Fibroblast of skin of left biceps (primary cell): ENCODE measurements around the gene XCL1.
"Not testable (repeated sequence)": the region's sequence is repeated elsewhere in the genome, so short reads cannot be mapped to it uniquely, and the experiment has no call there.

Source experiments
- DNase-seq, 2 experiments: peaks; one replicate each; pipeline ENCODE4 v3.0.0-alpha.2; 2013; ENCODE audit warnings: low read depth in 2 of 2

Gene XCL1, protein sequence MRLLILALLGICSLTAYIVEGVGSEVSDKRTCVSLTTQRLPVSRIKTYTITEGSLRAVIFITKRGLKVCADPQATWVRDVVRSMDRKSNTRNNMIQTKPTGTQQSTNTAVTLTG

DNA sequence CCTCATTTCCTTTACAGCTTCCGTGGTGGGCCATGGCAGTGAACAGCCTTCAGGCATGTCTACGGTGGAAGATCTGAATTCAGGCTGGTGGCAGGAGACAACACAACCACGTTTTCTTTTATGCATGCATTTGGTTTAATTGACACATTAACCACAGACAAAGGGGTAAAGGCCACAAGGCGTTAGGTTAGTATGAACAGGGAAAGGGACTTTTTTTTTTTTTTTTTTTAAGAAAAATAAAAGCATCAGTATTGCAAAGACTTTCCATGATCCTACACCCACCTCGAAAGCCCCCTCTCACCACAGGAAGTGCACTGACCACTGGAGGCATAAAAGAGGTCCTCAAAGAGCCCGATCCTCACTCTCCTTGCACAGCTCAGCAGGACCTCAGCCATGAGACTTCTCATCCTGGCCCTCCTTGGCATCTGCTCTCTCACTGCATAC, at the start of gene XCL1:
Gene XCL1, plus strand, starts transcription at position 361 of the 444 bp plus-strand sequence. Its CDS starts 33 bp downstream, at position 394.
- DNase-seq: not testable (repeated sequence)

DNA sequence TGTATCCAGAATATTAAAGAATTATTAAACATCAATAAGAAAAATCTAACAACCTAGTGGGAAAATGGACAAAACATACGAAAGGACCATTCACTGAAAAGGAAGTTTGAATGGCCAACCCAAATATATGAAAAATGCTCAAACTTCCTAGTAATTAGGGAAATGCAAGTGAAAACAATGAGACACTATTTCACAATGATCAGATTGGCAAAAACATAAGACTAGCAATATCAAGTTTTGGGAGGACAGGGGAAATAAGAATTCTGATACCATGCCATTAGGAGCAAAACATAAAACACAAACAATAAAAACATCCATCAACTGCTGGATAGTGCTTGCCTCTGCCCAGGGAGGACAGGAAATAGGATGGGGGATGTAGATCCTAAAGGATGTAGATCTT, 46.9 kb upstream of the XCL1 start:
- DNase-seq: no peak

DNA sequence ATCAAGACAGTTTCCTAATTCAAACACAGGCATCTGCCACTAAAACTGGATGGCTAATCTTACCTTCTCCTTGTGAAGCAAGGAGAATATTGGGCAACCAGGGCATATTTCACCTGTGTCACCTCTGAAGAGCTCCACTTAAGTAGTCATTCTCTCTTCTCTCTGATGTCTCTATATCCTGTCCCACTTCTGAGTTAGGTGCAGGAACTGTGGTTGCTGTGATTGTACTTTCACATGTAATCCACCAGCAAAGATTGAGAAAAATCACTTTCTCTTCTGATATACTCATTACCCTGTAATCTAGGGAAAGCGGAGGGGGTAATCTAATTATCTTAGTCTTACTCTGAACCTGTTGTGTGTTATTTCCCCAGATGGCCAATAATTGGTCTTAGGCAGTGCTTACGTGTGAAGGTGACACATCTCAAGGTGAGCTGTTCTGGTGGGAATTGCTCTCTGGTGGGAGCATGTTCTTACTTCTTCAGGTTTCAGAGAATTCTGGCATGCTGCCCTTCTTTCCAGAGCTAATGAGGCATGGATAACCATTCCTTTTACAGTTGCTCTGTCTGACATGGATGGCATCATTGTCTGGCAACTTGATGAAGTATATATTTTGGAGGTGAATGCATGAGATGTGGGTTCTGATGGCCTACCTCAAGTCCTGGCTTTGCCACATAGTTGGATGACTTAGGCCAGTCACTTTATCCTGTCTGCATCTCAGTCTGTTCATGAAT, 44.6 kb upstream of the XCL1 start:
- DNase-seq: no peak

DNA sequence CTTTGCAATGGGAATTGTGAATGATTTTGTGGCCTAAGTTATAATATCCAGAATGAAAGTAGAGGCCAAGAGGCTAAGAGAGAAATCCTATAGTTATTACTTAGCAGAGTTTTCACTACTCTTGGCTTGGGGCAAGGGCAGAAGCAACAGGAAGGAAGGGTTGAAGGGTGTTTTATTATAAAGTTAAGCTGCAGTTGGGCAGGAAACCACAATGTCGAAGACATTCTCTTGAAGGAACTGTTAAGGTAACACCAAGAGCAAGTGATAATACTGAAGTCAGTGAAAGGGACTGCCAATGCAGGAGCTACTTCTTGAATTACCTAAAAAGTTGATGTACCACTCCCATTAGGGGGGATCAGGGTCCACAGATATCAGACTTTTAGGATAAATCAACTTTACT, 40.9 kb upstream of the XCL1 start:
- DNase-seq: no peak

DNA sequence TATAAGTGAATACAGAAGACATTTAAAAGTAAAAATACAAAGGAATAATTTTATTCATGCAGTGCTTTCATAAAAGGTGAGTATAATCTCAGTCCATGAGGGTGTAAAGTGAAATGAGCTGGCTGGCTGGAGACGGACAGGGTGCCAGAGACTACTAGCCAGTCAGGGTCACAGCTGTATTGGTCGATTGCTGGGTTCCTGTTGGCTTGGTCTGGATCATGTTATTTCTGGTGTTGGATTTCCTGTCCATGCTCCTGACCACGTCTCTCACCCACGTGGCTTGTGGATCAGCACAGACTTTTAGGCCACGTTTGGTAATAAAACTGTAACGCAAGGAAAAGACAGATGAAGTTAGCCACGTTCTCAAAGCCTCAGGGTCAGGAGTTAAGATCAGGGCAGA, 35.6 kb upstream of the XCL1 start:
- DNase-seq: not testable (repeated sequence)

DNA sequence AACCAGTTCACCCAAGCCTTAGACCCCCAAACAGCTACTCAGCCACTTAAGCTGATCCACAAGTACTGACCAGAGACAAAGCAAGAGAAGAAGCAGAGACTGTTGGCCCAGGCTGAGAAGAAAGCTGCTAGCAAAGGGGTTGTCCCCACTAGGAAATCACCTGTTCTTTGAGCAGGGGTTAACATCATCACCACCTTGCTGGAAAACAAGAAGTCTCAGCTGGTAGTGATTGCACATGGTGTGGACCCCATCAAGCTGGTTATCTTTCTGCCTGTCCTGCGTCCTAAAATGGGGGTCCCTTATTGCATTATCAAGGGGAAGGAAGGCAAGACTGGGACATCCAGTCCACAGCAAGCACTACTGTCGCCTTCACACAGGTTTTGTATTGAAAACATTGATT, 33.4 kb upstream of the XCL1 start:
- not testable (repeated sequence) for DNase-seq

DNA sequence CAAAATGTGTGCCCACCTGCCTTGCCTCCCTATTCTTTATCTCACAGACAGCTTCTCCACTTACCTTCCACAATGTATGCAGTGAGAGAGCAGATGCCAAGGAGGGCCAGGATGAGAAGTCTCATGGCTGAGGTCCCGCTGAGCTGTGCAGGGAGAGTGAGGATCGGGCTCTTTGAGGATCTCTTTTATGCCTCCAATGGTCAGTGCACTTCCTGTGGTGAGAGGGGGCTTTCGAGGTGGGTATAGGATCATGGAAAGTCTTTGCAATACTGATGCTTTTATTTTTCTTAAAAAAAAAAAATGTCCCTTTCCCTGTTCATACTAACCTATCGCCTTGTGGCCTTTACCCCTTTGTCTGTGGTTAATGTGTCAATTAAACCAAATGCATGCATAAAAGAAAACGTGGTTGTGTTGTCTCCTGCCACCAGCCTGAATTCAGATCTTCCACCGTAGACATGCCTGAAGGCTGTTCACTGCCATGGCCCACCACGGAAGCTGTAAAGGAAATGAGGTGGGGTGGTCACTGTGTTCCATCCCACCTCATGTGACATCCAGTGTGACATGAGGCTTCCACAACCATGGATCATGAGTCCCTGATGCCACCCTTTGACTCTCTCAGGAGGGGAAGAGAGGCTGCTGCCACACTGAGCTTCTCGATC, 32.4 kb upstream of the XCL1 start, which contains the start of gene XCL2:
Gene XCL2, minus strand, starts transcription at position 158 of the 659 bp plus-strand sequence. Its CDS starts 33 bp downstream, at position 125.
- DNase-seq: not testable (repeated sequence)

DNA sequence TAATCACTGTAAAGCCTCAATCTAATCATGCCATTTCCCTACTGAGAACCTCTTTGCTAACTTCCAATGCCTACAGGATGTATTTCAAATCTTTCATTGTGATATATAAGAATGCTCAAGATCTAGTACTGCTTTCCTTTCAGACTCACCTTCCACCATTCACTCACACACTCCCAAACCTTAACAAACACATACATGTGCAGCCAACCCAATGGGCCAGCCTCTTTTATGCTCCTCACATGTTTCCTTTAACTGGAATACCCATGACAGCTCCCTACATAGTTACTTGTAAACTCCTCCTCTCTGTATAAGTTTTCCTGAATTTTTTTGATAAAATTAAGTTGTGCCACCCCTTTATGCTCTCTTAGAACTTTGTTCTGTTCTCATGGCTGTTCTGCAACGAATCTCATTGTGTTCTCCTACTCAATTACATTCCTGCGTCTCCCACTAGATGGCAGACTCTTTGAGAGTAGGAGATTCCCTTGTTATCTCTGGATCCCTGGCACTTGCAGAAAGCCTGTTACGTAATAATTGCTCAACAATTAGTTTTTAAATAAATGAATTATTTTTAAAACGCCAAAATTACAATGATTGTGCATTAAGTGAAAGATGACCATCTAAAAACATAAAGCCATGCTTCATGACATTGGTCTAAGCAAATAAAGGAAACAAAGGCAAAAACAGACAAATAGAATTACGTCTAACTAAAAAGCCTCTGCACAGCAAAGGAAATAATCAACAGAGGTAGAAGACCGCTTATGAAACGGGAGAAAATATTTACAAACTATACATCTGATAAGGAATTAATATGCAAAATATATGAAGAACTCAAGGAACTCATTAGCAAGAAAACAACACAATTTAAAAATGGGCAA, 30.5 kb upstream of the XCL1 start:
- not testable (repeated sequence) for DNase-seq

DNA sequence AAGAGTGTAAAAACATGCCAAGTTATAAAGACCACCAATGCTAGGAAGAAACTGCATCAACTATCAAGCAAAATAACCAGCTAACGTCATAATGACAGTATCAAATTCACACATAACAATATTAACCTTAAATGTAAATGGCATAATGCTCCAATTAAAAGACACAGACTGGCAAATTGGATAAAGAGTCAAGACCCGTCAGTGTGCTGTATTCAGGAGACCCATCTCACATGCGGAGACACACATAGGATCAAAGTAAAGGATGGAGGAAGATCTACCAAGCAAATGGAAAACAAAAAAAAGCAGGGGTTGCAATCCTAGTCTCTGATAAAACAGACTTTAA, 29.9 kb upstream of the XCL1 start:
- DNase-seq: not testable (repeated sequence)

DNA sequence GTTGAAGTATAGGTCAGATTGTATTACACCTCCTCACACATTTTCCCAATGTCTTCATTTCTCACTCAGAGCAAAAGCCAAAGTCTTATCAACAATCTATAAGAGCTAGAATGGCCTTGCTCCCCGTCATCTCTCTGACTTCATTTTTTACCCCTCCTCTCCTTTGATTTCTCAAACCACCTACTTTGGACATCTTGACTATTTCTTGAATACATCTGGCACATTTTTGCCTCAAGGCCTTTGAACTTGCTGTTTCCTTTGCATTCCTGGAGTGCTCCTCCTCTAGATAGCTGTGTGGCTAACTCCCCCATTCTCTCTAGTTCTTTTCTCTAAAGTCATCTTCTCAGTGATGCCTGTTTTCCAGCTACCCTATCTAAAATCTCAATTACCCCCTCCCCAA, 25.4 kb upstream of the XCL1 start:
- no peak for DNase-seq

DNA sequence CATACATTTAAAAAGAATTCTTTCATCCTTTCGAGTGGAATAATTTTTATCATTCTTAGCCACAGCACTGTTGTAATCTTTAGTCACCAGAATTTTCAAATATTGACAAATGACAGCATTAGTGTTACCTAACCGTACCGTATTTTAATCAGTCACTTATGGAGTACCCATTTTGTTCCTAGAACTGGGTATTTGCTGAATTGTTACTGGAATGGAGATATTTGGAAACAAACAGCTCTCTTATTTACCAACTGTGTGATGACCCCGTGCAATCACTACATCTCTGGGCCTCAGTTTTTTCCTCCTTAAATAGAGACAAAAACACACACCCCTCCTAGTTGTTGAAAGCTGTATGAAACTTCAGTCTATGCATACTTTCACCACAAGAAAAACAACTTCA, 24.7 kb upstream of the XCL1 start:
- no peak for DNase-seq

DNA sequence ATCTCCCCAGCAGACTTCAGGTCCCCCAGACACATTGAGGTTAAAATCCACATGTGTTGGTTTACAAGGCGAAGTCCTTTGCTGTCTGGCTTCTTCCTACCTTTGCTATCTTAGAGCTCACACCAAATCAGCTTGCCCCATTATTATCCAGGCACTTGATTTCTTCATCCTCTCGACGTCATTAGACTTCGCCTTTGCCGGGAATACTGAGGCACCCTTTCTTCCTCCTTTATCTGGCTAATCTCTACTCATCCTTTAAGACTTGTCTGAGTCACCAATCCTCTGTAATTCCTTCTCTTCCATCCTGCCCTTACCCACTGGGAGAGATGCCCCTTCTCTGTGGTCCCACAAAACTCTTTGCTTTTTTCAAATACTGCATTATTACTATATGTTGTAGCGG, 23.4 kb upstream of the XCL1 start:
- no peak for DNase-seq

DNA sequence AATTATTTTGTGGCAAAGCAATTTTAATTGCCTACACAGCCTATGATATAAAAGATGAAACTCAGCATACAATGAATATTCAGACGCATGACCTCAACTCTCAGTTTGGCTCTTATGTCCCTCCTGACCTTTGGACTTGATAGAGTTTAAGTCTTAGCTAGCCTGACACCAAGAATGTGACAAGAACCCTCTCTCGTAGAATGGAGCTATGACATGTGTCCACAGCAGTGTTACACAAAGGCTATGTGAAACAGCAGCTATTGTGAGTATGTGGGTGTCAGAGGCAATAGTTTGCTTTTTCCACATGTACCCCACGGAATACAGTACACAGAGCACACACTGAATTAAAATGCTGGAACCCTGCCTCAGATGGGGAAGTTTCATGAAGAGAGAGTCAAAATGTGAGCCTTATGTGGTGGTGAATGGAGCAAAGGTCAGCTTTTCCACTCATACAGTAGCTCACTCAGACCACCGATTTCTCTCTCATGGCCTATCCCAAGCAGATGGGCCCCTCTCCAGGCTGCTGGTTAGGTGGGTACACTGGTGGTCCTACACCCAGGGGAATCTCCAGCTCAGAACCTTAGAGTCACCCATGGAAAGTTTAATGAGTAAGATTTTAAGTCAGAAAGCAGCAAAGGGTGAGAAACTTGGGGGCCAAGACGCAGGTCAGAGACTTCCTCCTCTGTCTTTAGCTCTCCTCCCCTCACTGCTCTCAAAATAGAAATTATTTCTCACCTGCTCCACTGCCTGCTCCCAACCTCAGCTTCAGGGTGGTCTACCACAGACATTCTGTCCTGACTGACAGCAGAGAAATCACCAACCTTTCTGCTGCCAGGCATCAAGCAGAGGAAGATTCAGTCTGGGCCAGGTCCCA, 22.5 kb upstream of the XCL1 start:
- DNase-seq: no peak

DNA sequence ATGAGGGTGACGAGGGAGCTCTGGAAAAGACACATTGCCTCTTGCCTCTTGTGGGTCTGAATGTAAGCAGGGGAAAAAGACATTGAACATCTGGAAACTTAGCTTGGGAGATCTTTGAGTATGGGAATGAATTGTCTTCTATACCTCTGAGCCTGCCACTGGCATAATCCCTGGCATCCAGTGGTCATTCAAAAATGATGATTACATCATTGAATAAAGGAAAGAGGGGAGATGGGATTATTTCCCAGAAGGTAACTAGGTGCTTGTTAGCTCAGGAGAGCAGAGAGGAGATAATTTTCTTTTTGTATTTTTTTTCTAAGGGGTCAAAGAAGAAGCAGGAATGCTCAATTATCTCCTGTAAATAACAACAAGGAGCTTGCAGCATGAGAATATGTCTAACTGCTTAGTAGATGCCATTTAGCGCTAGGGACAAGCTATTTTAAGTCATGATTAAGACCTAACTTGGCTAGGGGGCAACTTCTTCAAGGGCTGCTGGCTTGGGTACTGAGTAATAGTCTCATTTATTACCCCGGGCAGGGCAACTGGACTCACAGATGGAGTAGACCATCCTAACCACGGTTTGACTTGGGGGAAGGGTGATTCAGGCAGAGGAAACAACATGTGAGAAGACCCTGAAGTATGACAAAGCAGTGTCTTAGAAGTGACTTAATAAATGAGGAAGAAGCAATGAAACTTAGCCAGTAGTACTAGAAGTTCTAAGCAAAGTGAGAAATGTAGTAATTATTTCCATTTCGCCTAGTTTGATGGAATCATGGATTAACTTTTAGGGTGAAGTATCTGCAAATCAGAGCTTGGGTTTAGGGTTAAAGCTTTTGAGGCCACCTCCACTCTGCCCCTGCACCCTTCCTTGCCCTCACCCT, 21.6 kb upstream of the XCL1 start:
- DNase-seq: no peak

DNA sequence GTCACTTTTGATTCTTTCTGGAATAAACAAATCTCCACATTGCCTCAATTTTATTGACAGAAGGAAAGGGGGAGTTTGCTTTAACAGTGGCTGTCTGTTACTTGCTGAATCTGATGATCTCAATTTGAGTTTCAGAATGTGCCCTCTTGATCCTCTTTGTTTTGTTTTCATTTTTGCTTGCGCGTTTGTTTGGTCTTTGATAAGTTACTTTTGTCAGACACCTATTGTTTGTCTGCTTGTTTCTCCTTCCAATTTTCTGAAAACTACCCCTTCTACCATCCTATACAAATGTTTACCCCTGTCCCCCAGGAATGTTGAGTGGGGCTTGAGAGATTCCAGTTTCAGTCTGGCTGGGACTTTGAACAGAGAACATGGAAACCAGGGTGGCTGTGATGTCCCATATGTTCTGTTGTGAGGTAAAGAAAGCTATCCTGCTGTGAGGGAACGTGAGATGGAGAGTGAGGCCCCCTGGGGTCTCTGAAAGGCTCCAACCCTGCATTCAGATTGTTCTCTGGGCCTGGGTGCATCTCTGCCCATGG, 20.8 kb upstream of the XCL1 start:
- no peak for DNase-seq

DNA sequence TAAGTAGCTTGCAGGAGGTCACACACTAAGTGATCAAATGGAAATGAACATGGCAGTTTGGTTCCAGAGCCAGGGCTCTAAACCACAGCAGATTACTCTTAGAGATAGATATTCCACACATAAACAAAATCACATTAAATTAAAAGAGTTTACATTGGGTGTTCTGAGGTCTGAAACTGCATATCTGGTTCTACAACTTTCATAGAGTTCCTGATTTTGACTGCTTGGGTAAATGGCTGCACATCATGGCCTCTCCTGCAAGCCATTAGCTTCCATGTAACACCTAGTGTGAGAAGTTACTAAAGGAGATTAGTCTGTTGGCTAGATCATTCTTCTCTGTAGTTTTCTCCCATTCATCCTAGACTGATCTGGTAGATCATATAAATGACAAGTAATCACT, 19.8 kb upstream of the XCL1 start:
- DNase-seq: no peak

DNA sequence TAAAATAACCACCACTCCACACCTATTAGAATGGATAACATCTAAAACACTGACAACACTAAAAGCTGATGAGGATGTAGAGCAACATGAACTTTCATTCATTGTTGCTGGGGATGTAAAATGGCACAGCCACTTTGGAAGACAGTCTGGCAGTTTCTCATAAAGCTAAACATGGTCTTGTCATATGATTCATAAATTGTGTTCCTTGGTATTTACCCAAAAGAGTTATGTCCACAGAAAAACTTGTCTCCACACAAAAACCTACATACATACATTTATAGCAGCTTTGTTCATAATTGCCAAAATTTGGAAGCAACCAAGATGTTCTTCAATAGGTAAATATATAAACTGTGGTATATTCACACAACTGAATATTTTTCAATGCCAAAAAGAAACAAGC, 16.0 kb upstream of the XCL1 start:
- no peak for DNase-seq

DNA sequence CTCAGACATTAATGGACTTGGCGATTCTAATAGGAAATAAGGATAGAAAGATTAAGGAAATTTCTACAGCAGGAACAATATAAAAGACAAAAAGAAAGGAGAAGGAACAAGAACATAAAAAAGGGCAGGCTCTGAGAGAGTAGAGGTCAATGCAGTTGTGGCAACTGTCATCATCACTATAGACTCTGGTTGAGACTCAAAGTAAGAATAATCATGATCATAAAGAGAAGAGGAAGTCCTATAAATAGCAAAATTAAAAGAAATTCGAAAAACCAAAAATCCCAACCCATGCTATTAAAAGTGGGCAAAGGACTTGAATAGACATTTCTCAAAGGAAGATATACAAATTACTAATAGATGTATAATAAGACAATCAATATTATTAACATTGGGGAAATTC, 14.4 kb upstream of the XCL1 start:
- DNase-seq: no peak

DNA sequence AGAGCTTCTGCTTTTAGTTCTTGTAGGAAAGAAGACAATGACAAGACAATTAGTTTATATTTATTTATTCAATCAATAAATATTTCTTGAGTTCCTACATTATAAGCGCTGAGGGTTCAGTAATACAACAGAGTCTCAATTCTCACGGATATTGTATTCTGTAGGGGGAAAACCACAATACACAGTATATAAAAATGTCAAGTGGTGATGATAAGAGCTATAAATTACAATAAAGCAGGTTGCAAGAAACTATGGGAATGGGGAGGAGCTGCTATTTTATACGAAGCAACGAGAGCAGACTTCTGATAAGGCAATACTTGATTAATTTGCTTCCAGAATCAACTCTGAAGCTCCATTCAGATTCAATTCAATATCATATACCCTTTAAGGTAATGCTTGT, 10.6 kb upstream of the XCL1 start:
- DNase-seq: no peak

DNA sequence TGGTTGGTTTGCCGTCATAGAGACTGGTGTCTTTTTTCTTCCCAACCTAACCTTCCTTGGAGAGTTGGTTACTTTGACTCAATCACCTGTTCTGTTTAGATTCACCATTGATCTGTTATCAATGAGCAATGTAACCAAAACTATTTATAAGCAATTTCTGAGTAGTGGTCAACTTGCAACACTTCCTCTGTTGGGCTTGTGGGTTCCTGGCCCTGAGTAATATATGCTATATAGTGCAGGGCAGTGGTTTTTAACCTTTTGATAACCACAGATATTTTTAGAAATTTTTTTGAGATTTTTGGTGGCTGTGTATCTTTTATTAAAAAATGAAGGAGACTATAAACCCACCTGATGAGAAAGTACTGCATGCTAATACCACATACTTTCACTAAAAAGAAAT, 9.4 kb upstream of the XCL1 start:
- DNase-seq: no peak
